H1 (cell line): Measurements from ENCODE around the gene MCCC1. TPM values are rescaled to one million over a fixed set of nuclear protein-coding genes. Genes with fewer than 3 reads are reported as not detected.
A peak's percentile ranks its signal among the peaks of the same experiment; 100 is the strongest.
"Not testable (repeated sequence)": the region's sequence is repeated elsewhere in the genome, so short reads cannot be mapped to it uniquely, and the experiment has no call there.

Experiments used
- CTCF ChIA-PET: fragments of 300-600 bp; sonication (Branson Sonifier 250); formaldehyde crosslinking; loops from one replicate; lab custom pipeline; 2021; ENCODE audit not compliant: partially characterized antibody; lab: Charles Lee
- POLR2A ChIA-PET: fragments of 300-600 bp; sonication (Branson Sonifier 250); formaldehyde crosslinking; loops from one replicate; lab custom pipeline; 2021; ENCODE audit warnings: inconsistent platforms; ENCODE audit not compliant: partially characterized antibody; lab: Charles Lee
- DNase-seq, 2 experiments: peaks; one replicate each; pipeline versions ENCODE4 v3.0.0 to v3.0.0-alpha.2; 2010 to 2022; ENCODE audit warnings: low spot score in 2 of 2, low read depth in 1 of 2, mixed read lengths in 1 of 2
- FAIRE-seq: peaks from 2 replicates; lab custom pipeline; 2011; peaks lifted over from hg19 to GRCh38; lab: Jason Lieb, UNC
- H2AFZ ChIP-seq: 2 replicates; pipeline ENCODE4 v1.8.1; 2012; ENCODE audit warnings: low read length, inconsistent platforms
- H2AK5ac ChIP-seq: 2 replicates; pipeline ENCODE4 v1.6.1; 2013; ENCODE audit warnings: low read depth, low read length
- H2BK120ac ChIP-seq: replicated peaks from 2 replicates; pipeline ENCODE3; 2013; ENCODE audit warnings: low read depth, low read length, inconsistent platforms
- H2BK12ac ChIP-seq: 2 replicates; pipeline ENCODE4 v1.6.1; 2013; ENCODE audit warnings: low read depth, low read length
- H2BK15ac ChIP-seq: 2 replicates; pipeline ENCODE4 v1.6.1; 2013; ENCODE audit warnings: low read length
- H2BK20ac ChIP-seq: 2 replicates; pipeline ENCODE4 v1.6.1; 2013; ENCODE audit warnings: low read length
- H2BK5ac ChIP-seq: 2 replicates; pipeline ENCODE4 v1.6.1; 2013; ENCODE audit warnings: low read depth, low read length
- H3K14ac ChIP-seq: 2 replicates; pipeline ENCODE4 v1.6.1; 2013; ENCODE audit warnings: inconsistent platforms; ENCODE audit not compliant: insufficient read length
- H3K18ac ChIP-seq: 2 replicates; pipeline ENCODE4 v1.6.1; 2013; ENCODE audit warnings: low read length; ENCODE audit errors: extremely low read depth
- H3K23ac ChIP-seq: 2 replicates; pipeline ENCODE4 v1.6.1; 2013; ENCODE audit warnings: inconsistent platforms; ENCODE audit not compliant: insufficient read length
- H3K23me2 ChIP-seq: 2 replicates; pipeline ENCODE4 v1.6.1; 2013; ENCODE audit warnings: low read depth, low read length
- H3K27ac ChIP-seq: 2 replicates; pipeline ENCODE4 v1.6.1; 2011; ENCODE audit warnings: low read depth, low read length, inconsistent platforms
- H3K27me3 ChIP-seq, 4 experiments: replicated peaks in 1 of 4; 1 replicate in 1 of 4; 2 replicates in 3 of 4; pipeline versions ENCODE4 v1.6.1 to v1.8.1; 2011 to 2013; ENCODE audit warnings: low read length in 3 of 4, mild to moderate bottlenecking in 3 of 4, inconsistent platforms in 2 of 4, mixed read lengths in 2 of 4, moderate library complexity in 1 of 4; ENCODE audit not compliant: control insufficient read depth in 3 of 4, insufficient read depth in 3 of 4; ENCODE audit errors: extremely low read depth in 1 of 4
- H3K36me3 ChIP-seq, 4 experiments: 2 replicates each; pipeline versions ENCODE4 v1.6.1 to v1.8.1; 2011 to 2013; ENCODE audit warnings: mild to moderate bottlenecking in 4 of 4, low read length in 3 of 4, moderate library complexity in 2 of 4, control low read depth in 1 of 4, inconsistent platforms in 1 of 4; ENCODE audit not compliant: insufficient read depth in 4 of 4, control insufficient read depth in 2 of 4
- H3K4ac ChIP-seq: replicated peaks from 2 replicates; pipeline ENCODE3; 2013; ENCODE audit warnings: low read length, low read depth, mixed read lengths, inconsistent platforms; ENCODE audit not compliant: insufficient read length
- H3K4me1 ChIP-seq, 4 experiments: replicated peaks in 1 of 4; 1 replicate in 1 of 4; 2 replicates in 3 of 4; pipeline versions ENCODE4 v1.6.1 to v1.8.1; 2011 to 2013; ENCODE audit warnings: low read length in 3 of 4, inconsistent platforms in 2 of 4, mixed read lengths in 1 of 4; ENCODE audit not compliant: insufficient read depth in 4 of 4, control insufficient read depth in 3 of 4
- H3K4me2 ChIP-seq, 2 experiments: 2 replicates each; pipeline versions ENCODE4 v1.6.1 to v1.8.1; 2011 to 2013; ENCODE audit warnings: low read depth in 2 of 2, low read length in 2 of 2, control low read depth in 1 of 2, inconsistent platforms in 1 of 2, mild to moderate bottlenecking in 1 of 2; ENCODE audit not compliant: insufficient read depth in 1 of 2
- H3K4me3 ChIP-seq, 4 experiments: fragments of 200-600, 300-600 bp in 1 of 4; sonication (generic), shearing (Covaris generic), sonication (Bioruptor Twin) in 1 of 4; 2 replicates each; pipeline versions ENCODE4 v1.5.1 to v1.8.1; 2011 to 2016; ENCODE audit warnings: low read length in 4 of 4, low read depth in 3 of 4, control low read depth in 2 of 4, inconsistent platforms in 2 of 4, mild to moderate bottlenecking in 2 of 4, mixed read lengths in 1 of 4, moderate library complexity in 1 of 4; ENCODE audit not compliant: insufficient read depth in 2 of 4; ENCODE audit errors: extremely low read depth in 1 of 4
- H3K56ac ChIP-seq: replicated peaks from 2 replicates; pipeline ENCODE3; 2013; ENCODE audit warnings: low read depth, mild to moderate bottlenecking, mixed read lengths, low read length, inconsistent platforms; ENCODE audit not compliant: insufficient read length
- H3K79me1 ChIP-seq: 2 replicates; pipeline ENCODE4 v1.6.1; 2013; ENCODE audit warnings: low read depth, low read length, control low read depth
- H3K79me2 ChIP-seq, 2 experiments: 2 replicates each; pipeline versions ENCODE4 v1.6.1 to v1.8.1; 2012 to 2013; ENCODE audit warnings: low read length in 2 of 2, mild to moderate bottlenecking in 2 of 2, inconsistent platforms in 1 of 2; ENCODE audit not compliant: insufficient read depth in 2 of 2, control insufficient read depth in 1 of 2
- H3K9ac ChIP-seq, 4 experiments: replicated peaks in 1 of 4; 1 replicate in 1 of 4; 2 replicates in 3 of 4; pipeline versions ENCODE4 v1.6.1 to v1.8.1; 2011 to 2013; ENCODE audit warnings: low read depth in 3 of 4, low read length in 3 of 4, control low read depth in 2 of 4, mild to moderate bottlenecking in 2 of 4, moderate library complexity in 2 of 4, inconsistent platforms in 1 of 4; ENCODE audit errors: extremely low read depth in 1 of 4
- H3K9me3 ChIP-seq, 2 experiments: 2 replicates each; pipeline versions ENCODE4 v1.6.1 to v1.8.1; 2012 to 2013; ENCODE audit warnings: mild to moderate bottlenecking in 2 of 2, moderate library complexity in 2 of 2, control low read depth in 1 of 2, inconsistent platforms in 1 of 2, low read depth in 1 of 2, low read length in 1 of 2, mixed read lengths in 1 of 2; ENCODE audit not compliant: insufficient read depth in 2 of 2
- H4K20me1 ChIP-seq, 2 experiments: replicated peaks in 1 of 2; 2 replicates each; pipeline versions ENCODE3 to v1.8.1; 2011 to 2013; ENCODE audit warnings: inconsistent platforms in 2 of 2, low read length in 2 of 2, mild to moderate bottlenecking in 1 of 2; ENCODE audit not compliant: insufficient read depth in 2 of 2, control insufficient read depth in 1 of 2
- H4K5ac ChIP-seq: 2 replicates; pipeline ENCODE4 v1.6.1; 2013; ENCODE audit warnings: low read length, low read depth, mixed read lengths, inconsistent platforms; ENCODE audit not compliant: insufficient read length
- H4K8ac ChIP-seq: 2 replicates; pipeline ENCODE4 v1.8.0; 2013; ENCODE audit warnings: mild to moderate bottlenecking, moderate library complexity, low read length, inconsistent platforms; ENCODE audit not compliant: insufficient read depth; ENCODE audit errors: extremely low read depth
- H4K91ac ChIP-seq: replicated peaks from 2 replicates; pipeline ENCODE3; 2013; ENCODE audit warnings: low read length, mixed read lengths, inconsistent platforms; ENCODE audit not compliant: insufficient read length
- KDM1A ChIP-seq: fragments of 200-600, 300-600 bp; sonication (generic); IDR thresholded peaks from 2 replicates; pipeline ENCODE4 v1.7.1; 2016; ENCODE audit warnings: mild to moderate bottlenecking, low read length, borderline replicate concordance
- WGBS, 2 experiments: shearing (Covaris generic) in 1 of 2; methylation state at CpG; one replicate each; pipeline versions ENCODE4 v1.1.6 to v1.1.7; 2013 to 2015; ENCODE audit warnings: low lambda C conversion rate in 2 of 2, mixed read lengths in 2 of 2, inconsistent platforms in 1 of 2, low coverage in 1 of 2, missing lambda C conversion rate in 1 of 2; ENCODE audit not compliant: insufficient replicate concordance in 2 of 2, insufficient coverage in 1 of 2, insufficient read length in 1 of 2; ENCODE audit errors: extremely low coverage in 1 of 2, missing lambda C conversion rate in 1 of 2; 5-methylcytosine and 5-hydroxymethylcytosine counted together
- polyA plus RNA-seq, 7 experiments: library from polyadenylated mRNA; depleted of rRNA in 3 of 7; stranded (reverse) in 5 of 7; unstranded in 2 of 7; fragments of >200 nt in 5 of 7; fragments of 200-250 nt in 2 of 7; gene quantifications; 1 replicate in 5 of 7; 2 replicates in 1 of 7; 4 replicates in 1 of 7; pipeline versions ENCODE4 v1.2.1 to v1.2.3, GENCODE V29; 2011 to 2013; ENCODE audit warnings: missing spikeins in 2 of 7, mixed read lengths in 2 of 7
- total RNA-seq: library from RNA; stranded (reverse); fragmentation: NEBNext Ultra II Directional; extraction: Animal tissue kit (Norgen Biotek cat#: 25700); gene quantifications from 2 replicates; pipeline ENCODE4 v1.2.1, GENCODE V29; 2021

Gene MCCC1
- total and polyA plus RNA-seq, 2 of the 8 experiments (the other 6 are each of a cell fraction or from before 2014, with no cell fraction given): 10.8 to 21.5 TPM

GRCh38 chr3:182993486-182994201 lies 105.7 kb downstream of the MCCC1 start:
- H2BK15ac ChIP-seq, H3K18ac ChIP-seq, CTCF ChIA-PET, H3K27ac ChIP-seq, H2AK5ac ChIP-seq, H3K9ac ChIP-seq, DNase-seq, FAIRE-seq, H3K4me1 ChIP-seq, H3K4me2 ChIP-seq, H2AFZ ChIP-seq, H3K27me3 ChIP-seq, H3K79me1 ChIP-seq, H3K14ac ChIP-seq, H3K4me3 ChIP-seq, H3K23me2 ChIP-seq, H4K20me1 ChIP-seq, H3K79me2 ChIP-seq, H3K36me3 ChIP-seq, H4K91ac ChIP-seq, H3K4ac ChIP-seq, H2BK20ac ChIP-seq, H2BK120ac ChIP-seq, POLR2A ChIA-PET, H4K5ac ChIP-seq, H3K56ac ChIP-seq, H2BK5ac ChIP-seq, H3K9me3 ChIP-seq, H4K8ac ChIP-seq, H2BK12ac ChIP-seq, H3K23ac ChIP-seq: not testable (repeated sequence)
- TF ChIP-seq KDM1A: 0 out of 2 replicates have a peak, but pooled peaks have one; percentile 14
- 89% methylated on average over 4 of the region's 4 CpGs; no CpG with 5 or more reads in 1 of the 2 experiments for WGBS, 2 experiments
